ENCODE data around the gene EPS8L3.
A peak's percentile ranks its signal among the peaks of the same experiment; 100 is the strongest.
"Not testable (repeated sequence)": the region's sequence is repeated elsewhere in the genome, so short reads cannot be mapped to it uniquely, and the experiment has no call there.

Gene EPS8L3

GRCh38 chr1:109732390-109732881, 31.3 kb downstream of the EPS8L3 start:
- DNase-seq, result no peak

- DNase-seq, result no peak
Observed at GRCh38 chr1:109730666-109731065, 33.1 kb downstream of the EPS8L3 start.

GRCh38 chr1:109728870-109729269, 34.9 kb downstream of the EPS8L3 start:
- no peak for DNase-seq

- no peak for DNase-seq
Observed at GRCh38 chr1:109726728-109727373, 36.9 kb downstream of the EPS8L3 start.

GRCh38 chr1:109726007-109726406, 37.7 kb downstream of the EPS8L3 start:
- no peak for DNase-seq

GRCh38 chr1:109725510-109725909, 38.2 kb downstream of the EPS8L3 start:
- no peak for DNase-seq

GRCh38 chr1:109724933-109725332, 38.8 kb downstream of the EPS8L3 start:
- no peak for DNase-seq

GRCh38 chr1:109722908-109723691, 40.6 kb downstream of the EPS8L3 start:
- DNase-seq, result no peak

- no peak for DNase-seq
Observed at GRCh38 chr1:109721971-109722370, 41.8 kb downstream of the EPS8L3 start.

GRCh38 chr1:109721042-109721441, 42.7 kb downstream of the EPS8L3 start:
- DNase-seq, result no peak

- no peak for DNase-seq
Observed at GRCh38 chr1:109719337-109719837, 44.3 kb downstream of the EPS8L3 start.

- DNase-seq, result no peak
Observed at GRCh38 chr1:109718495-109718894, 45.2 kb downstream of the EPS8L3 start.

- DNase-seq, result no peak
Observed at GRCh38 chr1:109717729-109718128, 46.0 kb downstream of the EPS8L3 start.

- no peak for DNase-seq
Observed at GRCh38 chr1:109716570-109717090, 47.1 kb downstream of the EPS8L3 start.

GRCh38 chr1:109716121-109716520, 47.6 kb downstream of the EPS8L3 start:
- no peak for DNase-seq

GRCh38 chr1:109714661-109715372, 48.9 kb downstream of the EPS8L3 start:
- no peak for DNase-seq

- no peak for DNase-seq
Observed at GRCh38 chr1:109713636-109714035, 50.1 kb downstream of the EPS8L3 start.

GRCh38 chr1:109712321-109712864, 51.3 kb downstream of the EPS8L3 start:
- DNase-seq, result no peak

- peak; percentile 11 for DNase-seq
Observed at GRCh38 chr1:109711593-109712320, 52.0 kb downstream of the EPS8L3 start, which contains the start of gene GSTM5. Gene GSTM5 (plus strand): TSS chr1:109712251. CDS start chr1:109712313, 62 bp downstream.

GRCh38 chr1:109709822-109710221, 53.9 kb downstream of the EPS8L3 start:
- DNase-seq, result not testable (repeated sequence)

- not testable (repeated sequence) for DNase-seq
Observed at GRCh38 chr1:109708949-109709348, 54.8 kb downstream of the EPS8L3 start.

- DNase-seq, result no peak
Observed at GRCh38 chr1:109705411-109705810, 58.3 kb downstream of the EPS8L3 start.

All from CD4-positive, alpha-beta T cell treated with Interleukin-6 for 4 hours (primary cell).